AG20443 (cell line): ENCODE measurements around the gene LCN2.

Source experiments
- DNase-seq: peaks from one replicate; pipeline ENCODE4 v3.0.0; 2012; ENCODE audit warnings: low spot score, mixed read lengths

Gene LCN2

GRCh38 chr9:128115187-128116103 is 33.8 kb upstream of the LCN2 start:
- no peak for DNase-seq

DNA sequence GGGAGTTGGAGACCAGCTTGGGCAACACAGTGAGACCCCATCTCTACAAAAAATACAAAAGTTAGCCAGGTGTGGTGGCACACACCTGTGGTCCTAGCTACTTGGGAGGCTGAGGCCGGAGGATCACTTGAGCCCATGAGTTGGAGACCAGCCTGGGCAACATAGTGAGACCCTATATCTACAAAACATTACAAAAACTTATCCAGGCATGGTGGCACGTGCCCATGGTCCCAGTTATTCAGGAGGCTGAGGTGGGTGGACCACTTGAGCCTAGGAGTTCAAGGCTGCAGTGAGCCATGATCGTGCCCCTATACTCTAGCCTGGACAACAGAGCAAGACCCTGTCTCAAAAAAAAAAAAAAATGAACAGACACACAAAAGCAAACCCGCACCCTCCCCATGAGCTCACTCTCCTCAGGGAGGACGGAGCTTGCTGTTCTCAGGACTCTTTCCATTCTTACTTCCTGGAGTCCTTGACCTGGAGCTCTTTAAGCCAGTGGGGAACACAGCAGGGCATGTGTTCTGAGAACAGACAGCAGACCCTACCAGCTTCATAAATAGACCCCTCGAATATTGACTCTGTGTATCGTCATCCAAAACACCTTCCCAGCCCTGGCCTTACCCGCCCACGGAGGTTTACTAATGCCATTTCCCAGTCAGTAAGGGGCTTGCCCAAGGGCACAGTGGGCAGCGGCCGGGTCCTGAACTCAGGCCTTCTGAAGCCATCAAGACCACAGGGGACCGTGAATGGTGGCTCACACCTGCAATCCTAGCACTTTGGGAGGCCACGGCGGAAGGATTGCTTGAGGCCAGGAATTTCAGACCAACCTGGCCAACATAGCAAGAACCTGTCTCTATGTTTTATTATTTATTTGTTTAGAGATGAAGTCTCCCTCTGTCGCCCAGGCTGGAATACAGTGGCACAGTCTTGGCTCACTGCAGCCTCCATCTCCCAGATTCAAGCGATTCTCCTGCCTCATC is 32.9 kb upstream of the LCN2 start:
- no peak for DNase-seq

DNA sequence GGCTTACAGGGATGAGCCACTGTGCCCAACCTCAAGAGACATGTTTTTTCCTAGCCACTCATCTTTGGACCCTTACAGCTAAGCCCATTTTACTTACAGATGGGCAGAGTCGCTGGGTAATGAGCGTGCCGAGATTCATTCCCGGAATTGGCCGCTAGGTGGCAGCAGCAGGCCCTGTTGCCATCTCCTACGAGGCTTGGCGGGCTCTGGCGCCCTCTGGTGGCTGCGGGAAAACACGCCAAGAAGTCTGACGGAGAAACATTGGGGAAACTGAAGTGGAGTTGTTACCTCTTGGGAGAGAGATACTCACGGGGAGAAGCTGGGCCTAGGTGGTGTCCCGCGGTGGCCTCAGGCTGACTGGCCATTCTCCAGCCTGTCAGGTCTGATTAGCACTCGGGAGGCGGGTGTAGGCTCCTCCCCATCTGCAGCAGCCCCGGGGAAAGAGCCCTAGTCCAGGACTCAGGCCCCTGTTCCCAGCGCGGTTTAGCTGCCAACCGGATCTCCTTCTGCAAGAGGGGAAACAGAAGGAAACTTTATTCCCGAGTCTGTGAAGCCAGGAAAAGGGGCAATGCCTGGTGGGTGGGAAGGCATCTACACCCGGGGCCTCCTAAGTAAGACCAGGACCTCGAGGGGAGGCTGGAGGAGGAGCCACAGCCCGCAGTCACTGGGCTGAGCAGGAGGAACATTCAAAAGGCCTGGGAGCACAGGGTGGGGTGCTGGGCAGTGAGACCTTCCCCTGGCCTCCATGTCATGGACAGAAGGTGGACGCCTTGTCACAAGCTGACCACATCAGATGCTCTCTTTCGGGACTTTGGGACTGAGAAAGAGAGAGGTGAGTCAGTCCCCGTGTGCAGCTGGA is 31.4 kb upstream of the LCN2 start:
- DNase-seq = peak; percentile 91

- DNase-seq = no peak
These were observed 30.8 kb upstream of the LCN2 start for GRCh38 chr9:128118472-128118857.

DNA sequence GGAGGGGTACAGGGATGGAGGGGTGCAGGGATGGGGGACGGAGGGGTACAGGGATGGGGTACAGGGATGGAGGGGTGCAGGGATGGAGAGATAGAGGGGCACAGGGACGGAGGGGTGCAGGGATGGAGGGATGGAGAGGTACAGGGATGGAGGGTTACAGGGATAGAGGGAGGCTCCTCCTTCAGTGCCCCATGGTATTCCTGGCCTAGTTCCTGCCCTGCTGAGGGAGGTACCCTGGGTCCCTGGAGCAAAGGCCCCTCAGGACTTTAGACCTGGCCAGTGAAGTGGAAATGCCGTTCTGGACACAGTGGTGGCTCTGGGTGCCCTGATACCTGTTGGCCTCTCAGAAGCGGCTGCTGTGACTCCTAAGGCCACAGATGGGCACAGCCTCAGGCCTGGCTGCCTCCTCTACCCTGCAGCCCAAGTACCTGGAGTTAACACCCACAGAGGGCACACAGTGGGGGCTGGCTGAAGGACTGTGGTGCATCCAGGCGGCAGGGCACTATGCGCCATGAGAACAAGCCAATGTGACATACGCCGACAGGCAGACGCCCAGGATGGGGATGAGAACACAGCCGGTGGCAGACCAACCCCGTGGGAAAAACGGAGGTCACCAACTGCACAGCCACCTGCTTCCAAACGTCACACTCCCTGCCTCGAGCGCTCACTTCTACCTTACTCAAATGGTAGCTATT is 30.1 kb upstream of the LCN2 start:
- DNase-seq = no peak

GRCh38 chr9:128120061-128120740 is 29.1 kb upstream of the LCN2 start:
- DNase-seq = no peak

GRCh38 chr9:128120741-128121465 is 28.4 kb upstream of the LCN2 start:
- no peak for DNase-seq

GRCh38 chr9:128121466-128121810 is 27.8 kb upstream of the LCN2 start:
- DNase-seq = no peak

- DNase-seq = no peak
These were observed 27.1 kb upstream of the LCN2 start for GRCh38 chr9:128121924-128122808.

- DNase-seq = no peak
These were observed 26.5 kb upstream of the LCN2 start for GRCh38 chr9:128122809-128123175.

- no peak for DNase-seq
These were observed 25.7 kb upstream of the LCN2 start for GRCh38 chr9:128123451-128124080.

DNA sequence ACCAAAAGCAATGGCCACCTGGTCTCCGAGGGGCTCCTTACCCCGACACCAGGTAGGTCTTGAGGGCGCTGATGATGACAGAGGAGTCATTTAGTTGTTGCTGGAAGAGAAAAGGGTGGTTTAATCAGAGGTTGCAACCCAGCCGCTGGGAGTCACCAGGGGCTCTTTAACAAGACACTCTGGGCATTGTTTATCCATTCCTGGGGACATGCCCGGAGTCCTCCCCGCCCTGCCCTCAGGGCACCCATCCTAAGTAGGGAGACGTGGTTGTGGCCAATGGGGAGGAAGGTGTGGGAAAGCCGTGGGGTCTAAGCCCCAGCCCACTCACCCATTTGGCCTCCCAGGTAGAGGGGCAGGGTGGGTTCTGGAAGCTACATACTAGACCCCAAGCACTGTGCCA is 24.8 kb upstream of the LCN2 start:
- no peak for DNase-seq

- peak; percentile 48 for DNase-seq
These were observed 24.2 kb upstream of the LCN2 start for GRCh38 chr9:128124873-128125579.

DNA sequence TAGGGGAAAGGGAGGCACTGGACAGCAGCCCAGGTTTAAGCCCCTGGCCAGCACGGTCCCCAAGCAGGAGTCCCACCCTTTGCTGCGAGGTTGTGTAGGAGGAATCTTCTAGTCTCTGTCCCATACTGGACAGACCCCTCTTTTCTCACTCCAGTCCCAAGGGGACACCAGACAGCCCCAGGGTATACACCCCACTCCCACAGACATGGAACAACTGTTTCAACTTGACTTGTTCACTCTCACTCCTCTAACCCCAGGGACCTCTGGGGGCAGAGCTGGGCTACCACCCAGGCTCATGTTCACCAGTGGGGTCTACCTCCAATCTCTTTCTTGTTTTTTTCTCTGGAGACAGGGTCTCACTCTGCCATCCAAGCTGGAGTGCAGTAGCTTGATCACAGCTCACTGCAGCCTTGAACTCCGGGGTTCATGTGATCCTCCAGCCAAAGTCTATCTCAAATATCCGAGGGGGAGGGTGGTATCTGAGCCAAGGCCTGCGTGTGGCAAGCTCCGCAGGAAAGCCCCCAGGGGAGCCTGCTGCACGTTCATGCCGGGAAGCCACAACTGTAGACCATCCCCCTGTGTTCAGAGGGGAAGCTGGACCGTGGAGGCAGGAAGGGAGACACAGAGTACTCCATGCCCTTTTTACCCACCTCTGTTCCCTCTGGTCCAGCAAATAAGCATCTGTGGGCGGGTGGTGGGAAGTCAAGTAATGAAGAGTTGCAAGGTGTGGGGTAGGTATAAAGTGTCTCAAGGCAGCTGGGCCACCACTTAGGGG is 23.5 kb upstream of the LCN2 start:
- no peak for DNase-seq

GRCh38 chr9:128127568-128127989 is 21.7 kb upstream of the LCN2 start, which contains the start of gene PTGES2:
TSS of gene PTGES2 (minus strand) at chr9:128127729. CDS start at chr9:128127717, 12 bp downstream.
- DNase-seq = peak; percentile 91

- peak; percentile 93 for DNase-seq
These were observed 21.0 kb upstream of the LCN2 start for GRCh38 chr9:128127990-128128835.
